H9 (cell line): ENCODE data around the gene METTL16. TPM values are rescaled to one million over a fixed set of nuclear protein-coding genes. Genes with fewer than 3 reads are reported as not detected.

Source experiments
- DNase-seq: peaks from one replicate; pipeline ENCODE4 v3.0.0-alpha.2; 2017
- H2AFZ ChIP-seq: one replicate; pipeline ENCODE4 v1.6.1; 2013; ENCODE audit warnings: mild to moderate bottlenecking, low read length, control low read depth, moderate library complexity
- H2AK5ac ChIP-seq: 2 replicates; pipeline ENCODE4 v1.6.1; 2013; ENCODE audit warnings: low read length, control low read depth, mixed read lengths; ENCODE audit not compliant: insufficient read length
- H2BK120ac ChIP-seq: one replicate; pipeline ENCODE4 v1.6.1; 2013; ENCODE audit warnings: low read depth, mild to moderate bottlenecking, low read length, control low read depth, inconsistent platforms; ENCODE audit not compliant: poor library complexity, severe bottlenecking
- H2BK12ac ChIP-seq: 2 replicates; pipeline ENCODE4 v1.6.1; 2013; ENCODE audit warnings: low read length, control low read depth, mixed read lengths, low read depth; ENCODE audit not compliant: insufficient read length
- H2BK15ac ChIP-seq: 2 replicates; pipeline ENCODE4 v1.6.1; 2013; ENCODE audit warnings: low read depth, low read length, control low read depth
- H2BK20ac ChIP-seq: one replicate; pipeline ENCODE4 v1.6.1; 2013; ENCODE audit warnings: low read depth, mild to moderate bottlenecking, low read length, control low read depth, inconsistent platforms; ENCODE audit not compliant: poor library complexity, severe bottlenecking
- H2BK5ac ChIP-seq: 2 replicates; pipeline ENCODE4 v1.6.1; 2013; ENCODE audit warnings: low read length, control low read depth, mixed read lengths; ENCODE audit not compliant: insufficient read length
- H3K14ac ChIP-seq: 2 replicates; pipeline ENCODE4 v1.6.1; 2013; ENCODE audit warnings: low read length, control low read depth; ENCODE audit not compliant: insufficient read depth
- H3K18ac ChIP-seq: 2 replicates; pipeline ENCODE4 v1.6.1; 2013; ENCODE audit warnings: low read depth, mild to moderate bottlenecking, mixed read lengths, low read length, control low read depth; ENCODE audit not compliant: insufficient read length
- H3K23ac ChIP-seq: 2 replicates; pipeline ENCODE4 v1.6.1; 2013; ENCODE audit warnings: low read length, control low read depth, mixed read lengths, low read depth; ENCODE audit not compliant: insufficient read length
- H3K23me2 ChIP-seq: 2 replicates; pipeline ENCODE4 v1.6.1; 2013; ENCODE audit warnings: low read depth, mild to moderate bottlenecking, mixed read lengths, low read length, control low read depth; ENCODE audit not compliant: insufficient read length, poor library complexity, severe bottlenecking
- H3K27ac ChIP-seq: 2 replicates; pipeline ENCODE4 v1.5.1; 2013; ENCODE audit warnings: low read length, control low read depth, mixed read lengths, low read depth; ENCODE audit not compliant: insufficient read length
- H3K27me3 ChIP-seq: 2 replicates; pipeline ENCODE4 v1.6.1; 2013; ENCODE audit warnings: low read length, control low read depth, inconsistent platforms; ENCODE audit not compliant: insufficient read depth
- H3K4ac ChIP-seq: 2 replicates; pipeline ENCODE4 v1.6.1; 2013; ENCODE audit warnings: low read depth, mild to moderate bottlenecking, control low read depth, inconsistent platforms, low read length, moderate library complexity
- H3K4me1 ChIP-seq: 2 replicates; pipeline ENCODE4 v1.6.1; 2013; ENCODE audit warnings: low read length, control low read depth, inconsistent platforms; ENCODE audit not compliant: insufficient read depth
- H3K4me2 ChIP-seq: 2 replicates; pipeline ENCODE4 v1.6.1; 2013; ENCODE audit warnings: low read length, control low read depth, mixed read lengths; ENCODE audit not compliant: insufficient read length, insufficient read depth
- H3K56ac ChIP-seq: 2 replicates; pipeline ENCODE4 v1.6.1; 2013; ENCODE audit warnings: low read depth, mild to moderate bottlenecking, mixed read lengths, low read length, control low read depth; ENCODE audit not compliant: insufficient read length
- H3K79me1 ChIP-seq: 2 replicates; pipeline ENCODE4 v1.6.1; 2013; ENCODE audit warnings: low read depth, mild to moderate bottlenecking, moderate library complexity, low read length, control low read depth, inconsistent platforms; ENCODE audit not compliant: insufficient read depth, poor library complexity, severe bottlenecking
- H3K79me2 ChIP-seq: 2 replicates; pipeline ENCODE4 v1.6.1; 2013; ENCODE audit warnings: low read length, control low read depth, inconsistent platforms; ENCODE audit not compliant: insufficient read depth
- H3K9ac ChIP-seq: 2 replicates; pipeline ENCODE4 v1.6.1; 2013; ENCODE audit warnings: low read length, control low read depth, mixed read lengths; ENCODE audit not compliant: insufficient read length; ENCODE audit errors: extremely low read depth
- H3K9me3 ChIP-seq: one replicate; pipeline ENCODE4 v1.6.1; 2013; ENCODE audit warnings: low read depth, low read length, inconsistent platforms; ENCODE audit not compliant: control insufficient read depth
- H3T11ph ChIP-seq: one replicate; pipeline ENCODE4 v1.6.1; 2013; ENCODE audit warnings: mild to moderate bottlenecking, low read length, control low read depth, inconsistent platforms
- H4K20me1 ChIP-seq: one replicate; pipeline ENCODE4 v1.6.1; 2013; ENCODE audit not compliant: control insufficient read depth, insufficient read length, insufficient read depth
- H4K5ac ChIP-seq: 2 replicates; pipeline ENCODE4 v1.6.1; 2013; ENCODE audit warnings: low read depth, mild to moderate bottlenecking, mixed read lengths, low read length, control low read depth; ENCODE audit not compliant: insufficient read length
- H4K8ac ChIP-seq: replicated peaks from 2 replicates; pipeline ENCODE4 v1.6.1; 2013; ENCODE audit warnings: low read length, control low read depth, mixed read lengths, low read depth; ENCODE audit not compliant: insufficient read length
- H4K91ac ChIP-seq: 2 replicates; pipeline ENCODE4 v1.6.1; 2013; ENCODE audit warnings: low read depth, mild to moderate bottlenecking, moderate library complexity, mixed read lengths, low read length, control low read depth; ENCODE audit not compliant: insufficient read length
- H3K27ac Mint-ChIP-seq, 3 experiments: 2 replicates in 2 of 3; 3 replicates in 1 of 3; pipeline ENCODE4 v1.8.0; 2020 to 2021; ENCODE audit warnings: mixed read lengths in 3 of 3, mild to moderate bottlenecking in 1 of 3, moderate library complexity in 1 of 3
- H3K27me3 Mint-ChIP-seq: 2 replicates; pipeline ENCODE4 v1.8.0; 2021; ENCODE audit warnings: low read depth, mild to moderate bottlenecking, moderate library complexity, mixed read lengths
- H3K36me3 Mint-ChIP-seq, 3 experiments: 2 replicates in 2 of 3; 3 replicates in 1 of 3; pipeline ENCODE4 v1.8.0; 2020 to 2021; ENCODE audit warnings: low read depth in 3 of 3, mixed read lengths in 3 of 3; ENCODE audit not compliant: insufficient read depth in 1 of 3
- H3K4me1 Mint-ChIP-seq, 2 experiments: 2 replicates each; pipeline ENCODE4 v1.8.0; 2020; ENCODE audit warnings: mixed read lengths in 2 of 2
- H3K4me3 Mint-ChIP-seq, 2 experiments: 2 replicates in 1 of 2; 3 replicates in 1 of 2; pipeline ENCODE4 v1.8.0; 2020 to 2021; ENCODE audit warnings: mild to moderate bottlenecking in 2 of 2, mixed read lengths in 2 of 2, moderate library complexity in 1 of 2
- H3K9me3 Mint-ChIP-seq, 2 experiments: 2 replicates in 1 of 2; 3 replicates in 1 of 2; pipeline ENCODE4 v1.8.0; 2020; ENCODE audit warnings: mild to moderate bottlenecking in 2 of 2, mixed read lengths in 2 of 2, moderate library complexity in 1 of 2
- CTCF ChIP-seq: fragments of 200-600 bp; sonication (generic); conservative IDR thresholded peaks from 3 replicates; pipeline ENCODE4 v1.8.0; 2021; ENCODE audit warnings: antibody characterized with exemption, mild to moderate bottlenecking
- WGBS: extraction: QIAGEN DNeasy Blood & Tissue Kit; methylation state at CpG from one replicate; pipeline ENCODE4 v1.1.7; 2013; ENCODE audit warnings: missing lambda C conversion rate, low lambda C conversion rate, mixed read lengths; ENCODE audit not compliant: insufficient read length; ENCODE audit errors: extremely low coverage; 5-methylcytosine and 5-hydroxymethylcytosine counted together
- total RNA-seq: library from RNA; stranded (reverse); gene quantifications from 2 replicates; pipeline ENCODE4 v1.2.1, GENCODE V29; 2021

METTL16 gene
- total RNA-seq, 1 experiment from 2014 or later, result 55.4 TPM

DNA sequence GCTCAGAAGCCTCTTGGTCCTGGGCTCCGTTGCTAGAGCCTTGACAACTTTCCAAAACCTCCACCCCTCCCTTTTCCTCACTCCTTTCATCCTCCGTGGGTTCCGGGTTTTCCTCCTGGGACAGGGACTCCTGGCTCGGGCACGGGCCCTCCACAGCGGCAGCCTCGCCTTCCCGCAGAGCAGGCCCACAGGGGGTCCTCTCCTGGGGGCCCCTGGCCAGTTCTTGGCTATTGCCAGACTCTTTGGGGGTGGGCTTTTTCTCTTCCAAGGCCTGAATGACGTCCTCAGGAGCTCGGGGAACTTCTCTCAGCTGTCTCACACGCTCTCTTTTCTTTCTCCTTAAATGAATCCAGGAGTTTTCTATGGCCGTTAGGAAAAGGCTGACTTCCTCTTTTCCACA lies 91.5 kb downstream of the METTL16 start:
- no peak overlapping the region for H4K5ac ChIP-seq
- H2AK5ac ChIP-seq, result no peak overlapping the region
- H3K4me2 ChIP-seq, result no peak overlapping the region
- no peaks in the 10 kb centered on the region for H3K23me2 ChIP-seq
- H3K27ac Mint-ChIP-seq, result no peak overlapping the region
- H4K8ac ChIP-seq, result no peak overlapping the region
- no peak overlapping the region for H3K4me3 Mint-ChIP-seq
- H3K9me3 Mint-ChIP-seq, result no peaks in the 10 kb centered on the region
- TF ChIP-seq CTCF, result no peak
- no peak overlapping the region for H3K23ac ChIP-seq
- H3K36me3 Mint-ChIP-seq, result peaks cover 22 to 50% (median 39%) of the 10 kb centered on the region in 3 experiments
- no peaks in the 10 kb centered on the region for H3K4me1 ChIP-seq
- H3K27me3 ChIP-seq, result no peaks in the 10 kb centered on the region
- H3K56ac ChIP-seq, result no peak overlapping the region
- H2BK120ac ChIP-seq, result no peak overlapping the region
- no peak overlapping the region for H3K9ac ChIP-seq
- no peaks in the 10 kb centered on the region for H4K20me1 ChIP-seq
- no peak for DNase-seq
- H3K4ac ChIP-seq, result no peak overlapping the region
- H2BK5ac ChIP-seq, result no peak overlapping the region
- H3T11ph ChIP-seq, result no peak overlapping the region
- no peaks in the 10 kb centered on the region for H3K79me2 ChIP-seq
- no peak overlapping the region for H2AFZ ChIP-seq
- H3K9me3 ChIP-seq, result no peaks in the 10 kb centered on the region
- no peaks in the 10 kb centered on the region for H3K27me3 Mint-ChIP-seq
- no CpG with 5 or more reads among the region's 12 CpGs for WGBS
- no peak overlapping the region for H3K18ac ChIP-seq
- H2BK12ac ChIP-seq, result no peak overlapping the region
- H4K91ac ChIP-seq, result no peak overlapping the region
- H3K27ac ChIP-seq, result no peak overlapping the region
- no peak overlapping the region for H2BK20ac ChIP-seq
- no peaks in the 10 kb centered on the region for H3K79me1 ChIP-seq
- peaks cover 6% of the 10 kb centered on the region in 2 experiments; a peak in 3 of 4 replicates for H3K4me1 Mint-ChIP-seq
- H2BK15ac ChIP-seq, result no peak overlapping the region
- H3K14ac ChIP-seq, result no peak overlapping the region
